Activated CD8-positive, alpha-beta memory T cell treated with anti-CD3 and anti-CD28 coated beads, Interleukin-2, amount 50 U/mL, for 24 hours (primary cell): ENCODE data around the gene ATRNL1.

ENCODE experiments used
- DNase-seq: peaks from one replicate; pipeline ENCODE4 v3.0.0-alpha.2; 2020; ENCODE audit errors: extremely low read depth

The ATRNL1 gene

GRCh38 chr10:115833119-115833518 is 740.0 kb downstream of the ATRNL1 start:
- DNase-seq, result no peak

GRCh38 chr10:115844591-115844990 is 751.4 kb downstream of the ATRNL1 start:
- DNase-seq, result no peak

GRCh38 chr10:115845921-115846320 is 752.8 kb downstream of the ATRNL1 start:
- DNase-seq, result no peak

- no peak for DNase-seq
Observed at GRCh38 chr10:115846528-115846927, 753.4 kb downstream of the ATRNL1 start.

- no peak for DNase-seq
Observed at GRCh38 chr10:115849197-115849596, 756.0 kb downstream of the ATRNL1 start.

GRCh38 chr10:115850666-115851065 is 757.5 kb downstream of the ATRNL1 start:
- no peak for DNase-seq

- no peak for DNase-seq
Observed at GRCh38 chr10:115851695-115852094, 758.5 kb downstream of the ATRNL1 start.

GRCh38 chr10:115854740-115855435 is 761.7 kb downstream of the ATRNL1 start:
- DNase-seq, result no peak

GRCh38 chr10:115856580-115856979 is 763.4 kb downstream of the ATRNL1 start:
- DNase-seq, result no peak

GRCh38 chr10:115857856-115858255 is 764.7 kb downstream of the ATRNL1 start:
- DNase-seq, result no peak

- DNase-seq, result no peak
Observed at GRCh38 chr10:115860182-115861107, 767.3 kb downstream of the ATRNL1 start.

GRCh38 chr10:115861455-115861854 is 768.3 kb downstream of the ATRNL1 start:
- no peak for DNase-seq

GRCh38 chr10:115861864-115862263 is 768.7 kb downstream of the ATRNL1 start:
- DNase-seq, result no peak

GRCh38 chr10:115866174-115866573 is 773.0 kb downstream of the ATRNL1 start:
- no peak for DNase-seq

- DNase-seq, result no peak
Observed at GRCh38 chr10:115866691-115867090, 773.5 kb downstream of the ATRNL1 start.

- no peak for DNase-seq
Observed at GRCh38 chr10:115867305-115867704, 774.1 kb downstream of the ATRNL1 start.

GRCh38 chr10:115871855-115872254 is 778.7 kb downstream of the ATRNL1 start:
- DNase-seq, result no peak

- DNase-seq, result no peak
Observed at GRCh38 chr10:115875172-115875571, 782.0 kb downstream of the ATRNL1 start.

- DNase-seq, result no peak
Observed at GRCh38 chr10:115879372-115880089, 786.4 kb downstream of the ATRNL1 start.

GRCh38 chr10:115882021-115882420 is 788.9 kb downstream of the ATRNL1 start:
- DNase-seq, result no peak

GRCh38 chr10:115883372-115883771 is 790.2 kb downstream of the ATRNL1 start:
- DNase-seq, result no peak

GRCh38 chr10:115884331-115884730 is 791.2 kb downstream of the ATRNL1 start:
- no peak for DNase-seq
